Activated naive CD4-positive, alpha-beta T cell treated with anti-CD3 and anti-CD28 coated beads for 36 hours (primary cell): ENCODE results near the gene PPFIBP1. TPM values are rescaled to one million over a fixed set of nuclear protein-coding genes. Genes with fewer than 3 reads are reported as not detected.
A peak's percentile ranks its signal among the peaks of the same experiment; 100 is the strongest.
"Not testable (repeated sequence)": the region's sequence is repeated elsewhere in the genome, so short reads cannot be mapped to it uniquely, and the experiment has no call there.

ENCODE experiments used
- CTCF ChIA-PET: fragments of 350-600 bp; sonication (Branson Sonifier 250); formaldehyde crosslinking; loops from one replicate; lab custom pipeline; 2021; ENCODE audit warnings: antibody characterized with exemption; lab: Charles Lee
- DNase-seq: peaks from one replicate; pipeline ENCODE4 v3.0.0-alpha.2; 2020
- H3K27ac Mint-ChIP-seq: one replicate; pipeline ENCODE4 v1.8.0; 2021; ENCODE audit warnings: mild to moderate bottlenecking, mixed read lengths
- H3K27me3 Mint-ChIP-seq: one replicate; pipeline ENCODE4 v1.8.0; 2021; ENCODE audit warnings: low read depth, mixed read lengths
- H3K36me3 Mint-ChIP-seq: one replicate; pipeline ENCODE4 v1.8.0; 2021; ENCODE audit warnings: low read depth, mixed read lengths
- H3K4me1 Mint-ChIP-seq: one replicate; pipeline ENCODE4 v1.8.0; 2021; ENCODE audit warnings: low read depth, mixed read lengths
- H3K4me3 Mint-ChIP-seq: one replicate; pipeline ENCODE4 v1.8.0; 2021; ENCODE audit warnings: mild to moderate bottlenecking, moderate library complexity, mixed read lengths
- H3K9me3 Mint-ChIP-seq: one replicate; pipeline ENCODE4 v1.8.0; 2021; ENCODE audit warnings: mixed read lengths
- intact Hi-C: fragments of 100-400 bp; cut with micrococcal nuclease; formaldehyde crosslinking; loops from one replicate; pipeline ENCODE4 v1.15.1; 2023
- total RNA-seq, 2 experiments: library from RNA; stranded (reverse); gene quantifications; one replicate each; pipeline ENCODE4 v1.2.3, GENCODE V29; 2021

PPFIBP1 gene
- total RNA-seq, 2 experiments from 2014 or later = 43.4 to 43.6 TPM

GRCh38 chr12:27531896-27532295 lies 7.9 kb downstream of the PPFIBP1 start:
- Mint-ChIP-seq H3K9me3 (no peaks in the 10 kb centered on the region), H3K36me3 (no peaks in the 10 kb centered on the region), H3K4me3 (no peak overlapping the region), H3K4me1 (peaks cover 45% of the 10 kb centered on the region), H3K27ac (no peak overlapping the region), H3K27me3 (no peaks in the 10 kb centered on the region)
- intact Hi-C loops = loop anchor here (5.0 kb wide), 1 partner anchor 85 kb away; no protein-coding TSS in a partner anchor
- CTCF ChIA-PET = interaction anchor here (0.5 to 1.4 kb wide), 3 partner anchors 23 to 105 kb away, joined by 3 to 5 read pairs (median 3); no protein-coding TSS in a partner anchor
- no peak for DNase-seq

- H3K4me1 Mint-ChIP-seq = peaks cover 50% of the 10 kb centered on the region
- no peaks in the 10 kb centered on the region for H3K9me3 Mint-ChIP-seq
- H3K27ac Mint-ChIP-seq = peak overlapping the region; percentile 71
- no peaks in the 10 kb centered on the region for H3K36me3 Mint-ChIP-seq
- peak; percentile 71 for DNase-seq
- intact Hi-C loops = loop anchor here (1.0 to 5.0 kb wide), 9 partner anchors 11 to 288 kb away; no protein-coding TSS in a partner anchor
- H3K4me3 Mint-ChIP-seq = peak overlapping the region; percentile 7
- CTCF ChIA-PET = interaction anchor here (0.6 to 1.5 kb wide), 5 partner anchors 13 to 170 kb away, joined by 3 to 5 read pairs (median 4); no protein-coding TSS in a partner anchor
- H3K27me3 Mint-ChIP-seq = no peaks in the 10 kb centered on the region
Measured at GRCh38 chr12:27534060-27534764, 10.2 kb downstream of the PPFIBP1 start.

GRCh38 chr12:27534765-27535161 lies 10.8 kb downstream of the PPFIBP1 start:
- CTCF ChIA-PET = interaction anchor here (0.6 to 1.5 kb wide), 5 partner anchors 13 to 170 kb away, joined by 3 to 5 read pairs (median 4); no protein-coding TSS in a partner anchor
- Mint-ChIP-seq H3K4me1 (peaks cover 50% of the 10 kb centered on the region), H3K36me3 (no peaks in the 10 kb centered on the region), H3K27ac (peak overlapping the region; percentile 71), H3K4me3 (peak overlapping the region; percentile 14), H3K9me3 (no peaks in the 10 kb centered on the region), H3K27me3 (no peaks in the 10 kb centered on the region)
- DNase-seq = no peak
- intact Hi-C loops = loop anchor here (1.0 to 5.0 kb wide), 9 partner anchors 11 to 288 kb away; no protein-coding TSS in a partner anchor

GRCh38 chr12:27535318-27535717 lies 11.3 kb downstream of the PPFIBP1 start:
- no peaks in the 10 kb centered on the region for H3K27me3 Mint-ChIP-seq
- H3K36me3 Mint-ChIP-seq = no peaks in the 10 kb centered on the region
- H3K4me1 Mint-ChIP-seq = peaks cover 46% of the 10 kb centered on the region
- no peak for DNase-seq
- no peak overlapping the region for H3K4me3 Mint-ChIP-seq
- CTCF ChIA-PET = interaction anchor here (1.5 kb wide), 1 partner anchor 88 kb away, joined by 5 read pairs; no protein-coding TSS in a partner anchor
- intact Hi-C loops = loop anchor here (2.0 kb wide), 1 partner anchor 53 kb away; no protein-coding TSS in a partner anchor
- no peaks in the 10 kb centered on the region for H3K9me3 Mint-ChIP-seq
- no peak overlapping the region for H3K27ac Mint-ChIP-seq

GRCh38 chr12:27537855-27538675 lies 14.1 kb downstream of the PPFIBP1 start:
- H3K9me3 Mint-ChIP-seq = no peaks in the 10 kb centered on the region
- no peaks in the 10 kb centered on the region for H3K36me3 Mint-ChIP-seq
- no peaks in the 10 kb centered on the region for H3K27me3 Mint-ChIP-seq
- DNase-seq = no peak
- H3K27ac Mint-ChIP-seq = no peak overlapping the region
- H3K4me3 Mint-ChIP-seq = no peak overlapping the region
- H3K4me1 Mint-ChIP-seq = peaks cover 41% of the 10 kb centered on the region
- CTCF ChIA-PET = interaction anchor here (0.5 kb wide), 1 partner anchor 232 kb away, joined by 3 read pairs; no protein-coding TSS in a partner anchor
- intact Hi-C loops = no loop called here

- no peak overlapping the region for H3K27ac Mint-ChIP-seq
- H3K36me3 Mint-ChIP-seq = peaks cover under 1% of the 10 kb centered on the region
- no peaks in the 10 kb centered on the region for H3K27me3 Mint-ChIP-seq
- DNase-seq = no peak
- intact Hi-C loops = no loop called here
- no peak overlapping the region for H3K4me3 Mint-ChIP-seq
- H3K4me1 Mint-ChIP-seq = peaks cover 32% of the 10 kb centered on the region
- CTCF ChIA-PET = no interaction called here
- no peaks in the 10 kb centered on the region for H3K9me3 Mint-ChIP-seq
Measured at GRCh38 chr12:27539191-27539631, 15.2 kb downstream of the PPFIBP1 start.

GRCh38 chr12:27541031-27541719 lies 17.2 kb downstream of the PPFIBP1 start:
- Mint-ChIP-seq H3K36me3 (peaks cover 5% of the 10 kb centered on the region), H3K27me3 (no peaks in the 10 kb centered on the region), H3K4me1 (peaks cover 14% of the 10 kb centered on the region), H3K27ac (no peak overlapping the region), H3K4me3 (no peak overlapping the region), H3K9me3 (no peaks in the 10 kb centered on the region)
- DNase-seq = no peak
- CTCF ChIA-PET = interaction anchor here (0.6 to 1.5 kb wide), 2 partner anchors 86 to 106 kb away, joined by 3 read pairs; no protein-coding TSS in a partner anchor
- intact Hi-C loops = no loop called here

GRCh38 chr12:27542628-27543027 lies 18.6 kb downstream of the PPFIBP1 start:
- CTCF ChIA-PET = interaction anchor here (0.6 kb wide), 1 partner anchor 78 kb away, joined by 3 read pairs; no protein-coding TSS in a partner anchor
- no peaks in the 10 kb centered on the region for H3K27me3 Mint-ChIP-seq
- H3K4me1 Mint-ChIP-seq = peaks cover 10% of the 10 kb centered on the region
- intact Hi-C loops = no loop called here
- H3K27ac Mint-ChIP-seq = no peak overlapping the region
- no peak for DNase-seq
- no peaks in the 10 kb centered on the region for H3K9me3 Mint-ChIP-seq
- no peak overlapping the region for H3K4me3 Mint-ChIP-seq
- peaks cover 5% of the 10 kb centered on the region for H3K36me3 Mint-ChIP-seq

- H3K4me1 Mint-ChIP-seq = peaks cover 18% of the 10 kb centered on the region
- CTCF ChIA-PET = not testable (repeated sequence)
Measured at GRCh38 chr12:27544858-27545257, 20.9 kb downstream of the PPFIBP1 start.

GRCh38 chr12:27545665-27546064 lies 21.7 kb downstream of the PPFIBP1 start:
- Mint-ChIP-seq H3K27me3 (no peaks in the 10 kb centered on the region), H3K4me3 (no peak overlapping the region), H3K36me3 (peaks cover 5% of the 10 kb centered on the region), H3K27ac (no peak overlapping the region), H3K9me3 (no peaks in the 10 kb centered on the region), H3K4me1 (peaks cover 18% of the 10 kb centered on the region)
- DNase-seq = no peak
- intact Hi-C loops = no loop called here
- CTCF ChIA-PET = interaction anchor here (0.6 kb wide), 1 partner anchor 436 kb away, joined by 3 read pairs; no protein-coding TSS in a partner anchor

More at GRCh38 chr12:27544858-27545257, 20.9 kb downstream of the PPFIBP1 start:
- H3K27ac Mint-ChIP-seq, intact Hi-C loops, H3K27me3 Mint-ChIP-seq, H3K36me3 Mint-ChIP-seq, H3K9me3 Mint-ChIP-seq, H3K4me3 Mint-ChIP-seq, DNase-seq: not testable (repeated sequence)

GRCh38 chr12:27547592-27547991 lies 23.6 kb downstream of the PPFIBP1 start:
- CTCF ChIA-PET = interaction anchor here (1.2 kb wide), 1 partner anchor 13 kb away, joined by 3 read pairs; no protein-coding TSS in a partner anchor
- no peaks in the 10 kb centered on the region for H3K27me3 Mint-ChIP-seq
- intact Hi-C loops = no loop called here

More at GRCh38 chr12:27547592-27547991, 23.6 kb downstream of the PPFIBP1 start:
- H3K9me3 Mint-ChIP-seq = no peaks in the 10 kb centered on the region
- H3K27ac Mint-ChIP-seq = no peak overlapping the region
- H3K4me1 Mint-ChIP-seq = peaks cover 14% of the 10 kb centered on the region
- peaks cover 5% of the 10 kb centered on the region for H3K36me3 Mint-ChIP-seq
- no peak overlapping the region for H3K4me3 Mint-ChIP-seq
- no peak for DNase-seq
